Hepatocyte (in vitro differentiated cells): Measurements from ENCODE around the gene GPER1.

Experiments used
- EZH2 ChIP-seq: fragments of 200-600 bp; sonication (generic); IDR thresholded peaks from 2 replicates; pipeline ENCODE4 v1.6.1; 2016; ENCODE audit warnings: antibody characterized with exemption, mild to moderate bottlenecking, borderline replicate concordance
- EZH2phosphoT487 ChIP-seq: fragments of 200-600 bp; sonication (generic); IDR thresholded peaks from one replicate; pipeline ENCODE4 v1.6.1; 2018; ENCODE audit warnings: antibody characterized with exemption, mild to moderate bottlenecking, low read depth, moderate library complexity; ENCODE audit not compliant: unreplicated experiment, severe bottlenecking
- TF ChIP-seq, protein P1 (sequence below): fragments of 200-600 bp; sonication (generic); IDR thresholded peaks from 2 replicates; pipeline ENCODE4 v1.5.1; 2016; ENCODE audit warnings: antibody characterized with exemption, mild to moderate bottlenecking; ENCODE audit not compliant: poor library complexity

DNA sequence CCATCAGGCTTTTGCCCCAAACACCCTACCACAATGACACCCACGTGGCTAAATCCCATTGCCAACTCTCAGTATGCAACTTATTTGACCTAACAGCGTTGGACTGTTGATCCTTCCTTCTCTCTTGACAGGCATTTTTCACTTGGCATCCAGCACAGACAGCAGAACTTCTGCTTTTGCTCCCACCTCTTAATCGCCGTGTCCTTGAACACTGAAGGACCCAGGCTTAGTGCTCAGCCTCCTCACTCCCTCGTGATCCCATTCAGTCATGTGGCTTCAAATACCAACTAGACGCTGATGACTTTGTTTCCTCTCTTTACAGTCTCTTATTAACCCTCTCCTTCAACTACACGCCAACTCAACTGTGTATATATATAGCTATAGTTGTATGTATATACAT is 47.0 kb downstream of the GPER1 start:
- TF ChIP-seq EZH2 (no peak), EZH2phosphoT487 (no peak)
- TF ChIP-seq, protein P1, sequence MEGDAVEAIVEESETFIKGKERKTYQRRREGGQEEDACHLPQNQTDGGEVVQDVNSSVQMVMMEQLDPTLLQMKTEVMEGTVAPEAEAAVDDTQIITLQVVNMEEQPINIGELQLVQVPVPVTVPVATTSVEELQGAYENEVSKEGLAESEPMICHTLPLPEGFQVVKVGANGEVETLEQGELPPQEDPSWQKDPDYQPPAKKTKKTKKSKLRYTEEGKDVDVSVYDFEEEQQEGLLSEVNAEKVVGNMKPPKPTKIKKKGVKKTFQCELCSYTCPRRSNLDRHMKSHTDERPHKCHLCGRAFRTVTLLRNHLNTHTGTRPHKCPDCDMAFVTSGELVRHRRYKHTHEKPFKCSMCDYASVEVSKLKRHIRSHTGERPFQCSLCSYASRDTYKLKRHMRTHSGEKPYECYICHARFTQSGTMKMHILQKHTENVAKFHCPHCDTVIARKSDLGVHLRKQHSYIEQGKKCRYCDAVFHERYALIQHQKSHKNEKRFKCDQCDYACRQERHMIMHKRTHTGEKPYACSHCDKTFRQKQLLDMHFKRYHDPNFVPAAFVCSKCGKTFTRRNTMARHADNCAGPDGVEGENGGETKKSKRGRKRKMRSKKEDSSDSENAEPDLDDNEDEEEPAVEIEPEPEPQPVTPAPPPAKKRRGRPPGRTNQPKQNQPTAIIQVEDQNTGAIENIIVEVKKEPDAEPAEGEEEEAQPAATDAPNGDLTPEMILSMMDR, result no peak
